ENCODE results near the gene GAPDH.
"Not testable (repeated sequence)": the region's sequence is repeated elsewhere in the genome, so short reads cannot be mapped to it uniquely, and the experiment has no call there.

Gene GAPDH

GRCh38 chr12:6569312-6569711 lies 35.0 kb downstream of the GAPDH start:
- DNase-seq = no peak

- DNase-seq = no peak
Observed at GRCh38 chr12:6569786-6570185, 35.5 kb downstream of the GAPDH start.

GRCh38 chr12:6570264-6570887 lies 36.1 kb downstream of the GAPDH start:
- peak; percentile 29 for DNase-seq

- DNase-seq = no peak
Observed at GRCh38 chr12:6573001-6573400, 38.7 kb downstream of the GAPDH start.

GRCh38 chr12:6574576-6575295 lies 40.4 kb downstream of the GAPDH start:
- no peak for DNase-seq

GRCh38 chr12:6575648-6576047 lies 41.3 kb downstream of the GAPDH start:
- no peak for DNase-seq

- DNase-seq = no peak
Observed at GRCh38 chr12:6582196-6582595, 47.9 kb downstream of the GAPDH start.

GRCh38 chr12:6582959-6583358 lies 48.6 kb downstream of the GAPDH start:
- DNase-seq = no peak

- no peak for DNase-seq
Observed at GRCh38 chr12:6584293-6584692, 50.0 kb downstream of the GAPDH start.

GRCh38 chr12:6586569-6586968 lies 52.3 kb downstream of the GAPDH start:
- DNase-seq = not testable (repeated sequence)
